Endothelial cell of umbilical vein (primary cell): ENCODE results near the gene RPA1. TPM values are rescaled to one million over a fixed set of nuclear protein-coding genes. Genes with fewer than 3 reads are reported as not detected.

Experiments
- BruUV-seq: library from RNA; stranded (reverse); fragments of 400-500 nt; replicated peaks from 2 replicates; lab custom pipeline; 2021; lab: Mats Ljungman, UMichigan
- CTCF ChIA-PET: fragments of 300-600, 350-600 bp; sonication (Branson Sonifier 250); formaldehyde crosslinking; loops from one replicate; lab custom pipeline; 2021; ENCODE audit warnings: antibody characterized with exemption, inconsistent platforms; lab: Charles Lee
- POLR2A ChIA-PET: fragments of 300-600, 350-600 bp; sonication (Branson Sonifier 250); formaldehyde crosslinking; loops from one replicate; lab custom pipeline; 2021; ENCODE audit warnings: antibody characterized with exemption, inconsistent platforms; lab: Charles Lee
- DNase-seq: peaks from one replicate; pipeline ENCODE4 v3.0.0-alpha.2; 2011; ENCODE audit warnings: low read depth, low spot score
- FAIRE-seq: peaks from 2 replicates; lab custom pipeline; 2011; peaks lifted over from hg19 to GRCh38; lab: Jason Lieb, UNC
- H2AFZ ChIP-seq: 2 replicates; pipeline ENCODE4 v1.6.0; 2012; ENCODE audit warnings: low read depth, low read length, control low read depth, inconsistent platforms
- H3K27ac ChIP-seq: 2 replicates; pipeline ENCODE4 v1.5.1; 2011; ENCODE audit warnings: low read depth, mild to moderate bottlenecking, control low read depth, low read length, moderate library complexity; ENCODE audit not compliant: insufficient read depth
- H3K27me3 ChIP-seq, 2 experiments: 2 replicates each; pipeline versions ENCODE4 v1.6.0 to v1.6.1; 2011; ENCODE audit warnings: low read length in 2 of 2, mixed read lengths in 1 of 2; ENCODE audit not compliant: control insufficient read depth in 2 of 2, insufficient read depth in 2 of 2
- H3K36me3 ChIP-seq, 2 experiments: 2 replicates in 1 of 2; 3 replicates in 1 of 2; pipeline ENCODE4 v1.5.1; 2011; ENCODE audit warnings: low read length in 2 of 2, mild to moderate bottlenecking in 1 of 2, moderate library complexity in 1 of 2; ENCODE audit not compliant: control insufficient read depth in 2 of 2, insufficient read depth in 2 of 2; ENCODE audit errors: extremely low read depth in 1 of 2
- H3K4me1 ChIP-seq: 3 replicates; pipeline ENCODE4 v1.5.1; 2011; ENCODE audit warnings: mild to moderate bottlenecking, low read length; ENCODE audit not compliant: control insufficient read depth, insufficient read depth; ENCODE audit errors: extremely low read depth
- H3K4me2 ChIP-seq: 2 replicates; pipeline ENCODE4 v1.6.1; 2011; ENCODE audit warnings: low read length, control low read depth, mixed read lengths; ENCODE audit not compliant: insufficient read depth
- H3K4me3 ChIP-seq, 3 experiments: fragments of 200-600 bp in 1 of 3; sonication (generic), shearing (Covaris generic) in 1 of 3; replicated peaks in 1 of 3; 2 replicates each; pipeline ENCODE4 v1.5.1; 2011 to 2016; ENCODE audit warnings: control low read depth in 3 of 3, low read length in 3 of 3, mild to moderate bottlenecking in 2 of 3, inconsistent platforms in 1 of 3, low read depth in 1 of 3, moderate library complexity in 1 of 3; ENCODE audit not compliant: insufficient read depth in 1 of 3
- H3K79me2 ChIP-seq: 2 replicates; pipeline ENCODE4 v1.6.0; 2012; ENCODE audit warnings: low read length, inconsistent platforms; ENCODE audit not compliant: control insufficient read depth, insufficient read depth
- H3K9ac ChIP-seq: replicated peaks from 2 replicates; pipeline ENCODE3; 2011; ENCODE audit warnings: low read length, control low read depth; ENCODE audit not compliant: insufficient read depth; ENCODE audit errors: extremely low read depth
- H3K9me1 ChIP-seq: replicated peaks from 3 replicates; pipeline ENCODE4 v1.6.0; 2011; ENCODE audit warnings: mild to moderate bottlenecking, low read length; ENCODE audit not compliant: control insufficient read depth, insufficient read depth; ENCODE audit errors: extremely low read depth
- H3K9me3 ChIP-seq: replicated peaks from 2 replicates; pipeline ENCODE4 v1.5.1; 2012; ENCODE audit warnings: low read length, inconsistent platforms; ENCODE audit not compliant: control insufficient read depth, insufficient read depth
- H4K20me1 ChIP-seq: replicated peaks from 2 replicates; pipeline ENCODE3; 2011; ENCODE audit warnings: mild to moderate bottlenecking, low read length; ENCODE audit not compliant: control insufficient read depth, insufficient read depth; ENCODE audit errors: extremely low read depth
- CTCF ChIP-seq, 2 donors: IDR thresholded peaks; 1 replicate in 1 of 2; 2 replicates in 1 of 2; pipeline ENCODE4 v1.5.1; 2011; ENCODE audit warnings: low read length in 2 of 2, mild to moderate bottlenecking in 2 of 2, moderate library complexity in 2 of 2, control low read depth in 1 of 2, inconsistent platforms in 1 of 2, low read depth in 1 of 2; ENCODE audit not compliant: insufficient read depth in 1 of 2; ENCODE audit errors: extremely low read depth in 1 of 2
- EZH2 ChIP-seq: IDR thresholded peaks from 2 replicates; pipeline ENCODE4 v1.6.1; 2012; ENCODE audit warnings: borderline replicate concordance, low read depth, mild to moderate bottlenecking, moderate library complexity, low read length, inconsistent platforms; ENCODE audit not compliant: severe bottlenecking
- FOS ChIP-seq: IDR thresholded peaks from 2 replicates; pipeline ENCODE4 v1.6.1; 2011; ENCODE audit warnings: mild to moderate bottlenecking, low read length, moderate library complexity, borderline replicate concordance; ENCODE audit not compliant: insufficient read depth
- MAX ChIP-seq: IDR thresholded peaks from 2 replicates; pipeline ENCODE4 v1.6.1; 2011; ENCODE audit not compliant: insufficient read depth, insufficient read length
- POLR2AphosphoS5 ChIP-seq: IDR thresholded peaks from 2 replicates; pipeline ENCODE4 v1.6.1; 2012; ENCODE audit warnings: low read depth, mild to moderate bottlenecking, control low read depth, low read length, moderate library complexity; ENCODE audit not compliant: insufficient read depth
- dilution Hi-C: fragments of 300-500 bp; cut with MboI; formaldehyde crosslinking; loops from one replicate; pipeline ENCODE4 v1.15.0; 2019; ENCODE audit warnings: low sequenced_read_pairs; ENCODE audit not compliant: extremely low pct_ligation_motif_present
- intact Hi-C: fragments of 100-400 bp; cut with micrococcal nuclease; formaldehyde crosslinking; loops from one replicate; pipeline ENCODE4 v1.10.0; 2022
- polyA plus RNA-seq, 4 experiments: library from polyadenylated mRNA; depleted of rRNA in 3 of 4; stranded (reverse) in 3 of 4; unstranded in 1 of 4; fragments of >200 nt; gene quantifications; 2 replicates each; pipeline versions ENCODE4 v1.2.1 to v1.2.3, GENCODE V29; 2011 to 2012; ENCODE audit warnings: missing spikeins in 1 of 4
- total RNA-seq: library from RNA; stranded (reverse); gene quantifications from 2 replicates; pipeline ENCODE4 v1.2.3, GENCODE V29; 2021

Gene RPA1
- total and polyA plus RNA-seq, 2 donors (not counting 3 experiments of a cell fraction or from before 2014, with no cell fraction given), result 50.5 to 123 TPM

- no peak for TF ChIP-seq MAX
- TF ChIP-seq POLR2AphosphoS5, result no peak
- no peak for TF ChIP-seq FOS
- TF ChIP-seq CTCF (IDR thresholded peaks at IDR 0.05; ENCODE audit: extremely low read depth in 1 of 2, insufficient read depth in 1 of 2, low read depth in 1 of 2, low read length in 2 of 2), result no peak
- TF ChIP-seq EZH2, result no peak
These were observed 29.1 kb upstream of the RPA1 start for GRCh38 chr17:1800712-1801111.

More at GRCh38 chr17:1800712-1801111, 29.1 kb upstream of the RPA1 start:
- H3K9me3 ChIP-seq, result no peaks in the 10 kb centered on the region
- H3K9me1 ChIP-seq, result no peaks in the 10 kb centered on the region
- H3K4me2 ChIP-seq, result no peak overlapping the region
- dilution Hi-C loops, result no loop called here
- no peak for DNase-seq
- H2AFZ ChIP-seq, result no peak overlapping the region
- no peak overlapping the region for H3K9ac ChIP-seq
- H3K27ac ChIP-seq, result no peak overlapping the region
- H4K20me1 ChIP-seq, result no peaks in the 10 kb centered on the region
- no peaks in the 10 kb centered on the region for H3K4me1 ChIP-seq
- peaks cover 5 to 9% of the 10 kb centered on the region in 2 experiments for H3K36me3 ChIP-seq
- no TSS peak for BruUV-seq
- intact Hi-C loops, result no loop called here
- FAIRE-seq, result no peak
- peaks cover 1% of the 10 kb centered on the region for H3K79me2 ChIP-seq
- ChIA-PET CTCF (interaction anchor here (1.0 to 1.3 kb wide), 2 partner anchors 13 to 79 kb away, joined by 3 read pairs; no protein-coding TSS in a partner anchor), POLR2A (no interaction called here)
- no peak overlapping the region for H3K4me3 ChIP-seq
- H3K27me3 ChIP-seq, result no peaks in the 10 kb centered on the region
